T-helper 9 cell (primary cell): Measurements from ENCODE around the gene WDR17.

Experiments
- DNase-seq: peaks from one replicate; pipeline ENCODE4 v3.0.0-alpha.2; 2020

The WDR17 gene

DNA sequence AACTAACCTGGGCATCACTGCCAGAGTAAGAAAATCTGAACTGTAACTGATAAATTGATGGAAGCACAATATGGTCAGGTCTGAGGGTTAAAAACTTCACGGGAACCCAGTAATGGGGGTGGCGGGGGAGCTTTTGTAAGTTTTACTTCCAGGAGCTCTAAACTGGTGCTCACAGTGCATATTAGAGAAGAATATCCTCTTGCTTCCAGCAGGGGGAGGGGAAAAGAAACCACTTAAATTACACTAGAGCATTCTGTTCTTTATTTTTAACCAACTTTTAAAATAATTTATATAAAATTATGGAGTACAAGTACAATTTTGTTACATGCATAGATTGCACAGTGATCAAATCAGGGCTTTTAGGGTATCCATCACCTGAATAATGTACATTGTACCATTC, 33.7 kb downstream of the WDR17 start:
- no peak for DNase-seq

DNA sequence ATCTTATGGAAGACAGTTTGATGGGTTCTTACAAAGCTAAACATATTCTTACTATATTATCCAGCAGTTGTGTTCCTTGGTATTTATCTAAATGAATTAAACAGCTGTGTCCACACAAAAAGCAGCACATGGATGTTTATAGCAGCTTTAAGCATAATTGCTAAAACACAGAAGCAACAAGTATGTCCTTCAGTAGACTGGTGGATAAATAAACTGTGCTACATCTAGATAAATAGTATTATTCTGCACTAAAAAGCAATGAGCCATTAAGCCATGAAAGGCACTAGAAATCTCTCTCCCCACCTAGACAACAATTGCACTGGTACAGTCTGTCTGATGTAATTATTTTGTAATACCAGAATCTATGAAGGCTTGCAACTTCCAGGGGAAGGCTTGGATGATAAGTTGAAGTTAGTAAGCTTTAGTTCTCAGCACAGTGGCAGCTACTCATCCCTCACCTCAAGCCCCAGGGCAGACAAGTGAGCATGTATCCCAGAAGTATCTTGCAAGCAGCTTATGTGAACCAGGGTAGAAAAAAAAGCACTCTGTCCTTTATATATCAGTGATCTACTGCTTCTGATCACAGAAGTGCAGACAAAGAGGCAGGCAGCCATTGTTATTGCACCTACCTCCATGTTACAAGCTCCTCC, 36.9 kb downstream of the WDR17 start:
- no peak for DNase-seq

GRCh38 chr4:176107695-176108094, 42.1 kb downstream of the WDR17 start:
- DNase-seq, result no peak

GRCh38 chr4:176123710-176124407, 58.2 kb downstream of the WDR17 start:
- DNase-seq, result no peak

- DNase-seq, result no peak
These were observed 59.4 kb downstream of the WDR17 start for GRCh38 chr4:176125063-176125462.

DNA sequence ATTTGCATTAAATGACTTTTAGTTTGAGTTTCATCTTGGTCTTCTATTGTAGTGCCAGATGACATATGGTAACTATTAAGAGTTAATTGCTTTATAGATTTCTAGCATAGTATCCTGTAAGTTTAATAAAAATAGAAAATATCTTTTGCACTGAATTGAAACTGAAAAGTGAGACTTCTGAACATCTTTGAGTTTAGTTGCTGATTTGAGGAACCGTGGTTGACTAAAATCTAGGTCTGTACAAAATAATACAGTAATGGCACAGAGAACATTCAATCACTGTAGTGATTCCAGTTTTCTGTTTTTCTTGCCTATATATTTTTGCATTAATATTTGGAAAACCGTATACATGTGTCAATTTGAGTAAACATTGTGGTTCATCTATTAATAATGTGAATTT, 69.0 kb downstream of the WDR17 start:
- no peak for DNase-seq

- DNase-seq, result no peak
These were observed 72.0 kb downstream of the WDR17 start for GRCh38 chr4:176137631-176138030.

DNA sequence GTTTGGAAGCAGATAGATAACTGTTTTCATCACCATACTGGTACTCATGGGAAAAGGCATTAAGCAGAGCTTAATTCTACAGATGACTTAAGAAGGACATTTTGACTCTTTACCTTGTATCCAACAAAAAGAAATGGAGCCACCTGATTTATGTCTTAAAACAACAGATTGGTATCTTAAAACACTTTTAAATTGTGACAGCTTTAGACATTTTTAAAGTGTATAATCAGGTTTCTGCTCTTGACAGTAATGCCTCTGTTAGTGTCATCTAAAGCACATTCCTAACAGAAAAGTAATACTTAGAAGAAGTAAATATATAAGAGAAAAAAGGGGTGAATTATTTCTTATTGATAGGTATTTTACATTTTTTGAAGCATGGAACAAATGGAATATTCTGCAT, 73.9 kb downstream of the WDR17 start:
- no peak for DNase-seq

GRCh38 chr4:176142253-176142652, 76.6 kb downstream of the WDR17 start:
- no peak for DNase-seq

- DNase-seq, result no peak
These were observed 84.2 kb downstream of the WDR17 start for GRCh38 chr4:176149680-176150355.

GRCh38 chr4:176150356-176150682, 84.7 kb downstream of the WDR17 start:
- no peak for DNase-seq

DNA sequence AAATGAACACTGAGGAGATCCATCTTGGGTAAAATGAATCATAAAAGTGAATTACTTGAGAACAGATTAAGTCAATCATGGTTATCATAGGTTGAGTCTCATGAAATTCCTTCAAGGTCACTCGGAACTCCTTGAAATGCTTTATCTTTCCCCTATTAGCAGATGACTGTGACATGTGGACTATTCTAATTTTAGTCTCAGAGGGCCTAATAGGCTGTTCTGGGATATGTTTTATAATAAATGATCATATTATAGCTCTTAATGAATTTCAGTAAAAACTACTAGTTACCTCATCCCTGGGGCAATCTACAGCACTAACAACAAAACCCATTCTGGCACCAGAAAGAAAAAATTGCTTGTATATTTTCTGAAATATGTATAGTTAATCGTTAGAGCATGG, 85.1 kb downstream of the WDR17 start:
- no peak for DNase-seq

GRCh38 chr4:176153124-176153523, 87.5 kb downstream of the WDR17 start:
- DNase-seq, result no peak

DNA sequence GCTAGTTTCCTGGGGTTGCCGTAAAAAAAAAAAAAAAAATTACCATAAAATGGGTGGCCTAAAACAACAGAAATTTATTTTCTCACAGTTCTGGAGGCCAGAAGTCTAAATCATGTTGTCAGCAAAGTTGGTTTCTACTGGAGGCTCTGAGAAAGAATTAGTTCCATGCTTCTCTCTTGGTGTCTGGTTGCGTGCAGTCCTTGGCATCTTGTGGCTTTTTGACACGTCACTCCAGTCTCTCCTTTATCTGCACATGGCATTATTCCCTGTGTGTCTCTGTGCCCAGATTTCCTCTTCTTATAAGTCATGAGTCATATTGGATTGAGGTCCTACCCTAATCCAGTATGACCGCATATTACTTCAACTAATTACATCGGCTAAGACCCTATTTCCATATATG, 91.0 kb downstream of the WDR17 start:
- DNase-seq, result no peak

GRCh38 chr4:176163041-176163440, 97.4 kb downstream of the WDR17 start:
- no peak for DNase-seq

GRCh38 chr4:176185051-176185450, 119.4 kb downstream of the WDR17 start:
- no peak for DNase-seq

DNA sequence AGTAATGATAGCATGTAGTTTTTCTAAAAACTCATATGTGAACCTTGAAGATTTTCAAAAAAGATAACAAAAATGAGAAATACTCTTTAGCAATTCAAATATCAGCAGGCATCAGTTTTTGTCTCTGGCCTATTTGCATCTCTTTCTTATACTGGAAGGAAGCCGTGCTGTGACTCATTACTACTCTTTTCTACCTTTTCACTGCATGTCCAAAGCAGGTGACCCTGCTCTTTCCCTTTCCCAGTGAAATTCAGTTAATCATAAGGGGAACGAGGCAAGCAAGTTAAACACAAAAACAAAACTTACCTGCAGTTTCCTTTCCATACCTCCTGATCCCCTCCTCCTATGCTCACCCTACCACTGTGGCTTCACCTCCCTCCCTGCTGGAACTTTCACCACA, 120.4 kb downstream of the WDR17 start:
- no peak for DNase-seq

DNA sequence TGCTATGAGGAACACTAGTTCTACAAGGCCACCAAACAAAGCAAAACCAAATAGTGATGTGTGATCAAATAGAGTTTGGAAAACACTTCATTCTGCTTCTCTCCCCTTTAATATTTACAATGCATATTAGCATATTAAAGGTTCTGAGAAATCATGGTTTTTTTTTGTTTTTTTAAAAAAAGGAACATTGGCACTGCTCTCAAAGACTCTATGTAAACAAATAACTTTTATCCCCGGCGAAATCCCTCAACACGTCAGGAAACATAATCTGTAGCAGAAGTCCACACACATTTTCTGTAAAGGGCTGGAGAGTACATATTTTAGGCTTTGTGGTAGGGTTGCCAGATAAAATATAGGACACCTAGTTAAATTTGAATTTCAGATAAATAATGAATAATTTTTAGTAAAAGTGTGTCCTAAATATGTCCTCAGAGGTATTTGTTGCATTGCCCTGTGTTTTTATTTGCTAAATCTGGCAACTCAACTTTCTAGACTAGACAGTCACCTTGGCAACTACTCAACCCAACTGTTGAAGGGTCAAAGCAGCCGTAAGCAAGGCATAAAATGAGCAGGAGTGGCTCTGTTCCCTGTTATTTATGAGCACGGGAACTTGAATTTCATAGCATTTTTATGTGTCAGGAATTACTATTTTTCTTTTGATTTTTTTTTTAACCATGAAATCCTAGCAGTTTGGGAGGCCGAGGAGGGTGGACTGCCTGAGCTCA, 121.2 kb downstream of the WDR17 start:
- no peak for DNase-seq

DNA sequence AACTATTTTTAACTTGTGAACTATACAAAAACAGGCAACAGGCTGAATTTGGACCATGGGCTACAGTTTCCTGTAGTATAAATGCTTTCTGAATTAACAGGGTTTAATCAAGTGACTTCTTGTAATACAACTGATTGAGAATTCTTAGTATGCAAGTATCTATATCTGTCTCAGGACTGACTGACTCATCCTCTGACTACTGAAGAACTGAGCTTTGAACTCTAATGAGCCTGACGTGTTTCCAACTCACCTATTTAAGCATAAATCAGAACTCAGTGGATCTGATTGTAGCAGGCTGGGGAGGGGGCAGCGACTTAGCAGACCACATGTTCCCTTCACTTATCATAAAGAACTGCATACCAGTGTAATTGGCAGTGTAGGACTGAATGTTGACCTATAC, 122.0 kb downstream of the WDR17 start:
- DNase-seq, result no peak

DNA sequence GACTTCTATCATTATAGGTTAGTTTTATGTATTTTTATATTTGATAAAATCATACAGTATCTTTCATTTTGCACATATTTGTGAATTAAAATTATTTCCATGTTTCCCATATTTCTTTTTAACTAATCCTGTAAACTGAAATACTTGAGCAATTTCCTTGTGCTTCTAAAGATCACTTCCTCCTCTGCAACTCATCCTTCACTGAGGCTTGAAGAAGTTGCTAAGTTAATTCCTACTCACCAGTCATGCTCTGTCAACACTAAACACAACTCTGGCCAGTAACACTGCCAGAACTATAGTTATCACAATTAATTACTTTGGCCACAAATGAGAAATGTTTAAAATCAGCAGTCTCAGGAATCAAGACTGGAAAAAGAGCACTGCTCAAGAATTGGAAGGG, 123.0 kb downstream of the WDR17 start:
- no peak for DNase-seq

DNA sequence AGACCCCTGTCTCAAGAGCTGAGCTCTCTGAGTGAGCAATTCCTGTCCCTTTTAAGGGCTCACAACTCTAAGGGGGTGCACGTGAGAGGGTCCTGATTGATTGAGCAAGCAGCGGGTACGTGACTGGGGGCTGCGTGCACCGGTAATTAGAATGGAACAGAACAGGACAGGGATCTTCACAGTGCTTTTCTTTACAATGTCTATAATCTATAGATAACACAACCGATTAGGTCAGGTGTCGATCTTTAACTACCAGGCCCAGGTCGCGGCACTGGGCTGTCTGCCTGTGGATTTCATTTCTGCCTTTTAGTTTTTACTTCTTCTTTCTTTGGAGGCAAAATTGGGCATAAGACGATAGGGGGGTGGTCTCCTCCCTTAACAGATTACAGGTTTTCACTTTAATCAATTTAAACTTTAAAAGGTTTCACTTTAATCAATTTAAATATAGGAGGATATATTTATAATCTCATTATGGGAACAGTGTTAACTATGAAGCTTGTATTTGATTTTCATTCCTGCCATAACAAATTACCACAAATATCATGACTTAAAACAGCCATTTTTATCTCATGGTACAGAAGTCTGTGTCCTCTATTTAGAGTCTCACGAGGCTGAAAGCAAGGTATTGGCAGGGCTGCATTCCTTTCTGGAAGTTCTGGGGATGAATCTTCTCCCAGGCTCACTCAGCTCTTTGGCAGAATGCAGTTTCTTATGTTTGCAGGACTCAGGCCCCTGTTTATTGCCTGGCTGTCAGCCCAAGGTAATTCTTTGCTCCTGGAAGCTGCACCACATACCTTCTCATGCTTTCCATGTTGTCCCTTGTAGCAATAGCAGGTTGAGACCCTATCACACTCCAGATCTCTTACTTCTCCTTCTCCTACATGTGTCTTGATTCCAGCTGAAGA, 124.5 kb downstream of the WDR17 start:
- no peak for DNase-seq

GRCh38 chr4:176191974-176192373, 126.3 kb downstream of the WDR17 start:
- DNase-seq, result no peak

DNA sequence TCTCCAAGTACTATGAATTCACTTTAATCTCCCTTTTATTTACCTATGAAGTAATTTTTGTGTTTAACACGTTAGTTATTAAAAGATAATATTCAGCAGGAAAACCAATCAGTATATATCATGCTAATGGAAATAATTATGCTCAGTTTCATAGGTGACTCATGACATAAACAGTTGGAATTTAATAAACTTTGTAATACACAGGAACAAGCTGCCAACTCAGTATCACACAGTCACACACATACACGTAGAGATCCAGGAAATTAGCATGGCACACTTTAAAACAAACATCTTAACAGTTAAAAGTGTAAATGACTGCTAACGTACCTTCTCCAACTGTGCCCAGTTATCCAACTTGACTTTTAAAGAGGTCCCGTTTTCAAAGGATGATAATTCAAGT, 127.5 kb downstream of the WDR17 start:
- DNase-seq, result no peak
